ENCODE results near the gene ACADL. TPM values are rescaled to one million over a fixed set of nuclear protein-coding genes. Genes with fewer than 3 reads are reported as not detected.

Gene ACADL
- total RNA-seq, 4 donors from 2014 or later, result 2.5 to 6.5 (median 3.5) TPM

- no peak for TF ChIP-seq POLR2A (IDR thresholded peaks at IDR 0.05)
- TF ChIP-seq CTCF (IDR thresholded peaks at IDR 0.05), result no peak
- 96% methylated on average over 3 of the region's 3 CpGs for WGBS, 2 donors
- DNase-seq (ENCODE audit: low spot score in 2 of 2), result no peak
- H3K4me3 ChIP-seq (ENCODE audit: low read depth, poor library complexity, severe bottlenecking), result no peak overlapping the region
- intact Hi-C loops (cut with DNase I; ENCODE audit: low total_unique reads), result loop anchor here (5.0 kb wide), 1 partner anchor 223 kb away; no protein-coding TSS in a partner anchor
Observed at GRCh38 chr2:210199854-210200253, 25.4 kb downstream of the ACADL start.

- no peak for DNase-seq (ENCODE audit: low spot score in 2 of 2)
- H3K4me3 ChIP-seq (ENCODE audit: low read depth, poor library complexity, severe bottlenecking), result no peak overlapping the region
- no peak for TF ChIP-seq POLR2A (IDR thresholded peaks at IDR 0.05)
- peak in 1 of 3 donors; percentile 16 for TF ChIP-seq CTCF (IDR thresholded peaks at IDR 0.05)
- intact Hi-C loops (cut with DNase I; ENCODE audit: low total_unique reads), result loop anchor here (5.0 kb wide), 1 partner anchor 222 kb away; no protein-coding TSS in a partner anchor
Observed at GRCh38 chr2:210199186-210199765, 26.0 kb downstream of the ACADL start.

GRCh38 chr2:210198326-210198725 is 26.9 kb downstream of the ACADL start:
- DNase-seq (ENCODE audit: low spot score in 2 of 2), result no peak
- TF ChIP-seq POLR2A (IDR thresholded peaks at IDR 0.05), result no peak
- no peak for TF ChIP-seq CTCF (IDR thresholded peaks at IDR 0.05)
- H3K4me3 ChIP-seq (ENCODE audit: low read depth, poor library complexity, severe bottlenecking), result no peak overlapping the region
- intact Hi-C loops (cut with DNase I; ENCODE audit: low total_unique reads), result loop anchor here (5.0 kb wide), 1 partner anchor 221 kb away; no protein-coding TSS in a partner anchor
- 25 to 33% methylated on average over 1 of the region's 1 CpG for WGBS, 2 donors

DNA sequence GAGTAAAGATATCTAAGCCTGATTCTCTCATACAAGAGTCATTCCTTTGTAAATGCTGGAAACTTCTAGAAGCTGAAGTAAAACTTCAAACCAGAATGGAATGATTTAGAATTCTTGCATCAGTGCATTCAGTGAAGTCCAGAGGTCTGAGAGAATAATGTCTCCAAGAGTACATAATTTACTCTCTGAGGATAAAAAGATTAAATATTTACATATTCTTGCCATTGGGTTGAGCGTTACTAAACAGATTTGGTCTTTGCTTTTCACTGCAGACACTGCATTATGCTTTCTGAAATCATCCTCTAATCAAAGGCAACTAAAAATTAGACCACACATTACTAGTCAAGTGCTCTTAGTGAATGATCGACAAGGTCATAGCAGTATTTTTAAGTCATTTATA is 27.5 kb downstream of the ACADL start:
- 87 to 90% methylated on average over 2 of the region's 2 CpGs for WGBS, 2 donors
- no peak overlapping the region for H3K4me3 ChIP-seq (ENCODE audit: low read depth, poor library complexity, severe bottlenecking)
- intact Hi-C loops (cut with DNase I; ENCODE audit: low total_unique reads), result loop anchor here (5.0 kb wide), 1 partner anchor 220 kb away; no protein-coding TSS in a partner anchor
- no peak for DNase-seq (ENCODE audit: low spot score in 2 of 2)
- no peak for TF ChIP-seq CTCF (IDR thresholded peaks at IDR 0.05)
- no peak for TF ChIP-seq POLR2A (IDR thresholded peaks at IDR 0.05)

DNA sequence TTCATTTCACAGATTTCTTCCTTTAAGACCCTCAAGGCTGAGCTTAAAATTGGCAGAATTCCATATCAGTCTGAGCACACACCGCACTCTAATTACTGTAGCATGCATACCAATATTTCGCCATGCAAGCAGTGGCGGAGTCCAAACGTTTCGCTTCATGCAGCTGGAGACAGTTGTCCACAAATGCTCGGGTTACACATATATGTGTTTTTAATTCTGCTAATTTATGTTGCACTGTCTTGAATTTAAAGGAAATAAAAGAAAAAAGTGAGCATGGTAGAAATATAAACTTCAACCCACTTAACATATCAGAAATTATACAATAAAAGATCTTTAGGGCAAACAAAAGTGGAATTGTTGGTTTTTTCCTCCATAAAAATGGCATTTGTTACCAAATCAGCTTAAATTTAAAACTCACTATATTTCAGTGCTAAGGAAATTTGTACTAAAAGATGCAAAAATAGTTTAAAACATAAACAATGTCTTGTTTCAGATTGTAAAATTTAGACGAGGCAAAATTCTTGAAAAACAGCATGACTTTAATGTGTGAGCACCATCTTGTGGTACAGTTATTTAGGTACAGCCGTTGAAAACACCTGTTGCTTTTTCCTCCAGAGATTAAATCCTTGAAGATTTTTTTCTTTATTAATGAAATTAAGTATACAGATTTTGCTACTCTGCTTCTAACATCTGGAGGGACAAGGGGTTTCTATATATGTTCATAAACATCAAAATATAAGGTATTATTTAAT is 30.0 kb downstream of the ACADL start:
- 19 to 30% methylated on average over 8 of the region's 8 CpGs for WGBS, 2 donors
- TF ChIP-seq CTCF (IDR thresholded peaks at IDR 0.05), result no peak
- TF ChIP-seq POLR2A (IDR thresholded peaks at IDR 0.05), result no peak
- DNase-seq (ENCODE audit: low spot score in 2 of 2), result no peak
- intact Hi-C loops (cut with DNase I; ENCODE audit: low total_unique reads), result loop anchor here (5.0 kb wide), 1 partner anchor 218 kb away; no protein-coding TSS in a partner anchor
- no peak overlapping the region for H3K4me3 ChIP-seq (ENCODE audit: low read depth, poor library complexity, severe bottlenecking)

Measured in lower leg skin (tissue), 4 donors.